Stimulated activated CD8-positive, alpha-beta memory T cell treated with anti-CD3 and anti-CD28 coated beads, Interleukin-4, amount 100 ng/mL, for 48 hours (primary cell): Measurements from ENCODE around the gene PDE4B.
"Not testable (repeated sequence)": the region's sequence is repeated elsewhere in the genome, so short reads cannot be mapped to it uniquely, and the experiment has no call there.

Experiments used
- DNase-seq: peaks from one replicate; pipeline ENCODE4 v3.0.0-alpha.2; 2020

PDE4B gene

GRCh38 chr1:66411449-66411848 lies 618.8 kb downstream of the PDE4B start:
- DNase-seq, result not testable (repeated sequence)

GRCh38 chr1:66412704-66413103 lies 620.0 kb downstream of the PDE4B start:
- DNase-seq, result no peak

GRCh38 chr1:66413136-66413837 lies 620.6 kb downstream of the PDE4B start:
- DNase-seq, result no peak

- no peak for DNase-seq
Observed at GRCh38 chr1:66413838-66414175, 621.1 kb downstream of the PDE4B start.

GRCh38 chr1:66415281-66415680 lies 622.6 kb downstream of the PDE4B start:
- DNase-seq, result no peak

- no peak for DNase-seq
Observed at GRCh38 chr1:66415866-66416265, 623.2 kb downstream of the PDE4B start.

- DNase-seq, result no peak
Observed at GRCh38 chr1:66416295-66416694, 623.6 kb downstream of the PDE4B start.

- no peak for DNase-seq
Observed at GRCh38 chr1:66418021-66418420, 625.3 kb downstream of the PDE4B start.

- not testable (repeated sequence) for DNase-seq
Observed at GRCh38 chr1:66420171-66420570, 627.5 kb downstream of the PDE4B start.

- not testable (repeated sequence) for DNase-seq
Observed at GRCh38 chr1:66420906-66421305, 628.2 kb downstream of the PDE4B start.

GRCh38 chr1:66422804-66423203 lies 630.1 kb downstream of the PDE4B start:
- DNase-seq, result no peak
